Measurements from ENCODE around the gene BTBD16.

The BTBD16 gene

DNA sequence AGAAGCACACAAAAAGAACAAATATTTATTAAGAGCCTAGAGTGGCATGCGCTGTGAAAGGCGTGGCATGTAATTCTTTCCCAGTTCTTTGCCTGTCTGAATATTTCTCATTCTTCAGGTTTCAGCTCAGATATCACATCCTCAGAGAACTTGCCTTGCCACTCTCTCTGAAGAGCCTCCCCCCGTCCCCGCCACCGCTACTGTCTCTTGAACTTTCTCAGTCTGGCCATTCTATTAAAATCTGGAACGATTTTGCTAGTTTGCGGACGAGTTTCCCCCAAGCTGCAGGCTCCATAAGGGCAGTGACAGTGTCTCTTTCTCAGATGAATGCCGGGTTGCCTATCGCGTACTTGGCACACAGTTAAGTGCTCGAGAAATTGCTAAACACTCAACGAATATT, 102.6 kb downstream of the BTBD16 start:
- DNase-seq (ENCODE audit: low read depth in 2 of 2): no peak

DNA sequence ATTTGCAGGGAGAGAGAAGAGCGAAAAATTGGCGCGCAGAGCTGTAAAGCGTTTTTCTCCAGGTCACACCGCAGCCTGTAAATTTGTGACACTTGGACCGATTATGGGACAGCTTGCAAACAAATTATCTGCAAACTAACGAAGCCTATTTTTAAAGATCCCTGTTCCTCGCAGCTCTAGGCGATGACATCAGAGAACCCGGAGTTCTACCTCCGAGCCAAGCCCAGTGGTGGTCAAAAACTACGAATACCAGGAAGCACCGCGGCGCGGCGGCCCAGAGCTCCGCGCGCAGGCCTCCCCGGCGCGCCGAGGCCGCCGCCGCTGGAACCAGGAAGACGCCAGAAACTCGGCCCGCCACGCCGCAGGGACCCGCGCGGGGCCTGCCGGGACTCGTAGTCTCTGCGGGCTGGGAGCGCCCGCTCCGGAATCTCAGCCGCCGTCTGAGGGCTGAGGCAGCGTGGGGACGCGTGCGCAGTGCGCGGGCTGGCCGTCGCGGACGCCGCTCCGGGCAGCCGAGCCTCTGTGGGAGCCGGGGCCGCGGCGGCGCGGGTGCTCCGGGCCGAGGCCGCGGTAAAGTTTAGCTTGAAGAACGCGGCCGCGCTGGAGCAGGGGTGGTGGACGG, 103.3 kb downstream of the BTBD16 start, which contains the start of gene PLEKHA1:
Gene PLEKHA1 (plus strand): TSS at position 472 of the 622 bp plus-strand sequence. CDS start 18,493 bp downstream, outside the sequence.
- peak; percentile 78 to 80 for DNase-seq (ENCODE audit: low read depth in 2 of 2)

GRCh38 chr10:122374859-122375678, 104.0 kb downstream of the BTBD16 start:
- DNase-seq (ENCODE audit: low read depth in 2 of 2): peak; percentile 38 to 51

DNA sequence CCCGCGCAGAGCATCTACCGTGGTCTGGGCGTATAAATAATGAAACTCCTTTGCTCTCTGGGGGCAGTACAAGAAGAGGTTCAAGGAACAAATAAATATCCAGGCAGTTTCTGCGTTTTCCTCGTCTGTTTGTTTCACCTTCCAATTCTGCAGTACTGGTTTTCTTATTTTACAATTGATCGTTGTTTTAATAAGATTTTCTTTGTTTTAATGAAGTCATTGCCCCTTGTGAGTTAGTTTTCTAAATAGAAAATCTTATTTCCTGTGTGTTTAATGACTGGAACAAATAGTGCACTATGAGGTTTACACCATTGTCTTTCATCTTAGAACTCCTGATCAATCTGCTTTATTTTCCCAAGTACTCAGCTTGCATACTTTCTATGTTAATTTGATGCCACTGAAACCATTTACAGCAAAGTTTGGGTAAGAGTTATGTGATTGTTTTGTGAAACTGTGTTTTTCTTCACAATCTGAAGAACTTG, 104.6 kb downstream of the BTBD16 start:
- DNase-seq (ENCODE audit: low read depth in 2 of 2): no peak

GRCh38 chr10:122376364-122376961, 105.4 kb downstream of the BTBD16 start:
- DNase-seq (ENCODE audit: low read depth in 2 of 2): no peak

DNA sequence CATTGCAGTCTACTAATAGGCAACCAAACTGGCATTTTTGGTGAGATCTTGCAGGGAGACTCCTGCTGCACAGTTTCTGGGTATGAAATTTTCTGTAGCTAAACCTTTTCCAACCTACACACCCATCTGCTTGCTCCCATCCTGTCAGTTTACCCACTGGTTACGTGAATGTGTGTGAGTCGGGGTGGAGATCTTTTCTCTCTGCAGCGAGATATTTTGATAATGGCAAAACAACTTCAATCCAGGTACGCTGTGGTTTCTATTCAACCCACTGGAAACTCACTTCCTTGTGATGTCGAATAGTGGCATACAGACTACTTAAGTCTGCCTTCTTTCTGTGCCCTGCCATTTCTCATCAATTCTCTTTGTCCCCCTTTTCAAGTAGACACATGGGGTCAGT, 107.9 kb downstream of the BTBD16 start:
- DNase-seq (ENCODE audit: low read depth in 2 of 2): no peak

DNA sequence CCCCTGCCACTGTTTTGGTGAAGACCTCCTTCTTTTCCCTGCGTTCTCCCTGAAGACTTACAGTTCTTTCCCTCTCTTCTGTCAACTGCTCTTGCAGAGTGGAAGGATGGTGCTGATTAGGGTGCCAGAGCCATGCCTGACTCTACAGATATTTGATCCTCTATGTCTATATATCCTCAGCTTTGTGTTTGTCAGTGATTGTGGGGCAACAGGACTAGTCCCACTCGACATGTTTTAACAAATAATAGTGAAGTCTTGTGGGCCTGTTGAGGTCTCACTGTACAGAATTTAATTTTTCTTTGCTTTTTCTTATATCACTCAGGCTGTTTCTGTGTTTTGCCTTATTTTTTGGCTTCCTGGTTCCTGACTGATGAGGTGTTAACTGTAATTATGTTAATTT, 108.4 kb downstream of the BTBD16 start:
- no peak for DNase-seq (ENCODE audit: low read depth in 2 of 2)

DNA sequence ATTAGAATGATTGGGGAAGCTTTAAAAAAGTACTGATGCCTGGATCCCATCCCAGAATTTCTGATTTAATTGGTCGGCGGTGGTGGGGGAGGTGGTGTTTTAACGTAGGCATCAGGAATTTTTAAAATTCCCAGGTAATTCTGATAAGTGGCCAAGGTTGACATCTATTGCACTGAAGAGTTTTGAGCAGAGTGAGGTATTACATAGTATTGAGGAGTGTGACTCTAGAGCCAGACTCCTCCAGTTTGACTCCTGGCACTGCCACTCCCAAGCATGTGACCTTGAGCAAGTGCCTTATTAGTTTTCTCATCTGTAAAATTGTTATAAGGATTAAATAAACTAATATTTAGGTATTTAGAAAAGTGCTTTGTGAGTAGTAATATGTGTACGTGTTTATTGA, 109.6 kb downstream of the BTBD16 start:
- no peak for DNase-seq (ENCODE audit: low read depth in 2 of 2)

DNA sequence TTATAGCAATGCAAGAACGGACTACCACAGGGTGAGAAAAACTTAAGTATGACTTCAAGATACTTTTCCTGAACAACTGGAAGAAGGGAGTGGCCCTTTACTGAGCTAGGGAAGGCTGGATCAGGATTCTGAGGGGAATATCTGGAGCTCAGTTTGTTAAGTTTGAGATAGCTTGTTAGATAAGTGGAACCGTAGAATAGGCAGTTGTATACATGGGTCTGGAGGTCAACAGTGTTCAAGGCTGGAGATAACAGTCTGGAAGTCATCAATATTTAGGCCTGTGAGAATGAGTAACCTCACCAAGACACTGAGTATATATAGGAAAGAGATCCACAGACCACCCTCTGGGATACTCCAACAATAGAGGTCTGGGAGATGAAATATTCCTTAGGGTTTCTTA, 110.6 kb downstream of the BTBD16 start:
- DNase-seq (ENCODE audit: low read depth in 2 of 2): no peak

DNA sequence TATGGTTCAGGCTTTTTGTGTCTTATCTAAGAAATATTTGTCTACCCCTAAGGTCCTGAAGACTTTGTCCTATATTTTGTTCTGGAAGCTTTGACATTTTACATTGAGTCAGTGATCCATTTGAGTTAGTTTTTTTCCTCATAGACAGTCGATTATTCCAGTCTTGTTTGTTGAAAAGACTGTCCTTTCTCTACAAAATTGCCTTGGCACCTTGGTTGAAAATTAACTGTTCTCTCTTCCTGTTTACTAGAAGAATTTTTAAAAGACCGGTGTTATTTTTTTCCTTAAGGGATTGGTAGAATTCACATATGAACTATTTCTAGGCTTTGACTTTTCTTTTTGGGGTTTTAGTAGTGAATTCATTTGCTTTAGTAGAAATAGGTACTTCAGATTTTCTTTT, 115.4 kb downstream of the BTBD16 start:
- DNase-seq (ENCODE audit: low read depth in 2 of 2): no peak

DNA sequence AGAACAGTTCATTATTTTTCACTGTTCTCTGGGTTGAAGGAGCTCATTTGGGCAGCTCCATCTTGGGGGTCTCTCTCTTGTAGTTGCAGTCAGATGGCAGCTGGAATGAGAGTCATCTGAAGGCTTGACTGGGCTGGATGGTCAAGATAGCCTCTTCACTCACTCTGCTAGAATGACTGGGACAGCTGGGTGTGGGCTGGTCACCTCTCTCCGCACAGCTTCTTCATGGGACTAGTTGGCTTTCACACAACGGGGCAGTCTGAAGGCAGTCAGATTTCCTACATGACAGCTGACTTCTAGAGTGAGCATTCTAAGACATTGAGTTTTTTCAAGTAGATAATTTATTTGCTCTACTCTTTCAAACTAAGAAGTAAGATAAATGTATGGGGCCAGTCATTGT, 116.5 kb downstream of the BTBD16 start:
- DNase-seq (ENCODE audit: low read depth in 2 of 2): no peak
